ENCODE results near the gene GNG7.

- peak; percentile 65; the same call in 1 of the 2 replicates for TF ChIP-seq POLR2A (IDR thresholded peaks at IDR 0.05; ENCODE audit: low read depth, low read length)
- 0 out of 2 replicates have a peak, but pooled peaks have one; percentile 55 for TF ChIP-seq POLR2AphosphoS5 (IDR thresholded peaks at IDR 0.05; ENCODE audit: low read length)
- TF ChIP-seq ZBTB11 (CRISPR knock-in tag; IDR thresholded peaks at IDR 0.05) = no peak
- TF ChIP-seq MXI1 (IDR thresholded peaks at IDR 0.05; ENCODE audit: low read depth, low read length) = peak; percentile 65
- TF ChIP-seq ZNF274 (IDR thresholded peaks at IDR 0.05; ENCODE audit: insufficient read depth, insufficient read length) = no peak
- TF ChIP-seq POLR2AphosphoS2 (IDR thresholded peaks at IDR 0.05; ENCODE audit: low read depth, low read length) = peak; percentile 56; the same call in 1 of the 2 replicates
- peak; percentile 82; the same call in 1 of the 2 replicates for TF ChIP-seq CBX5 (IDR thresholded peaks at IDR 0.05; ENCODE audit: low read depth)
- peak; percentile 53 for TF ChIP-seq SPI1 (IDR thresholded peaks at IDR 0.05; ENCODE audit: borderline replicate concordance, insufficient read depth, low read depth, low read length)
- peak; percentile 39; the same call in 1 of the 2 replicates for TF ChIP-seq DPF2 (IDR thresholded peaks at IDR 0.05)
- TF ChIP-seq CTCF (IDR thresholded peaks at IDR 0.05 in 2 of 3, conservative IDR thresholded peaks at IDR 0.05 in 1 of 3; ENCODE audit: control insufficient read depth in 2 of 3, extremely low read depth in 1 of 3, insufficient read depth in 1 of 3, low read depth in 3 of 3, low read length in 3 of 3) = no peak
- peak; percentile 99 for TF ChIP-seq TCF12 (IDR thresholded peaks at IDR 0.05; ENCODE audit: low read depth, low read length)
- peak; percentile 55; the same call in 1 of the 2 replicates for TF ChIP-seq YY1 (IDR thresholded peaks at IDR 0.05; ENCODE audit: low read depth, low read length)
Measured at GRCh38 chr19:2561895-2562294, 140.6 kb downstream of the GNG7 start.

All from GM12878 (cell line).